Panc1 (cell line): Measurements from ENCODE around the gene BLNK. TPM values are rescaled to one million over a fixed set of nuclear protein-coding genes. Genes with fewer than 3 reads are reported as not detected.

Source experiments
- ATAC-seq: fragments of 200-7000 bp; cut with Tn5 transposase; 2 replicates; pipeline ENCODE4 v1.9.1; 2020; ENCODE audit warnings: mild to moderate bottlenecking, moderate library complexity
- BruUV-seq: library from RNA; stranded (reverse); fragments of 400-500 nt; replicated peaks from 2 replicates; lab custom pipeline; 2021; lab: Mats Ljungman, UMichigan
- CTCF ChIA-PET: fragments of 300-600 bp; sonication (Branson Sonifier 250); formaldehyde crosslinking; loops from one replicate; lab custom pipeline; 2022; ENCODE audit warnings: antibody characterized with exemption; lab: Charles Lee
- POLR2A ChIA-PET: fragments of 300-600 bp; sonication (Branson Sonifier 250); formaldehyde crosslinking; loops from one replicate; lab custom pipeline; 2022; ENCODE audit warnings: antibody characterized with exemption; lab: Charles Lee
- DNase-seq: peaks from one replicate; pipeline ENCODE4 v3.0.0-alpha.2; 2010; ENCODE audit warnings: low read depth, low spot score
- H3K27ac ChIP-seq: 2 replicates; pipeline ENCODE4 v1.5.1; 2011; ENCODE audit warnings: mild to moderate bottlenecking, low read length, inconsistent platforms
- H3K27me3 ChIP-seq: fragments of 200-500 bp; sonication (Bioruptor generic); 2 replicates; pipeline ENCODE4 v1.6.0; 2014; ENCODE audit warnings: low read length, inconsistent platforms; ENCODE audit not compliant: control insufficient read depth, insufficient read depth
- H3K36me3 ChIP-seq: fragments of 200-500 bp; sonication (Bioruptor generic); 2 replicates; pipeline ENCODE4 v1.5.1; 2014; ENCODE audit warnings: inconsistent platforms, mild to moderate bottlenecking, low read length, moderate library complexity; ENCODE audit not compliant: control insufficient read depth, insufficient read depth
- H3K4me1 ChIP-seq: 2 replicates; pipeline ENCODE4 v1.5.1; 2011; ENCODE audit warnings: inconsistent platforms, mild to moderate bottlenecking, low read length, moderate library complexity; ENCODE audit not compliant: control insufficient read depth, insufficient read depth
- H3K4me3 ChIP-seq, 2 experiments: 2 replicates each; pipeline ENCODE4 v1.5.1; 2011 to 2012; ENCODE audit warnings: low read depth in 2 of 2, low read length in 2 of 2, mild to moderate bottlenecking in 2 of 2, inconsistent platforms in 1 of 2, moderate library complexity in 1 of 2
- H3K9me3 ChIP-seq: fragments of 200-500 bp; sonication (Bioruptor generic); 2 replicates; pipeline ENCODE4 v1.5.1; 2014; ENCODE audit warnings: low read depth, mild to moderate bottlenecking, inconsistent platforms, low read length, moderate library complexity; ENCODE audit not compliant: control insufficient read depth, insufficient read depth
- CTCF ChIP-seq: fragments of 450-650 bp; IDR thresholded peaks from 2 replicates; pipeline ENCODE4 v1.5.1; 2017; ENCODE audit warnings: mild to moderate bottlenecking
- POLR2AphosphoS5 ChIP-seq: IDR thresholded peaks from 2 replicates; pipeline ENCODE4 v1.6.1; 2012; ENCODE audit warnings: mild to moderate bottlenecking, low read depth, low read length, moderate library complexity
- SIN3A ChIP-seq: IDR thresholded peaks from 2 replicates; pipeline ENCODE4 v1.6.1; 2012; ENCODE audit warnings: low read depth, mild to moderate bottlenecking, low read length, moderate library complexity, borderline replicate concordance; ENCODE audit not compliant: insufficient read depth
- TCF7L2 ChIP-seq: IDR thresholded peaks from 2 replicates; pipeline ENCODE4 v1.6.1; 2011; ENCODE audit warnings: mild to moderate bottlenecking, low read depth, low read length, inconsistent platforms
- in situ Hi-C: cut with HindIII; loops from 2 replicates; pipeline ENCODE4 v1.10.0; 2016; ENCODE audit warnings: low sequenced_read_pairs, low pct_unique_long_range_greater_than_20kb
- intact Hi-C: fragments of 100-400 bp; cut with micrococcal nuclease; formaldehyde crosslinking; loops from one replicate; pipeline ENCODE4 v1.10.0; 2022; ENCODE audit not compliant: unreplicated experiment
- total RNA-seq: library from RNA; stranded (reverse); gene quantifications from one replicate; pipeline ENCODE4 v1.2.1, GENCODE V29; 2021; ENCODE audit not compliant: unreplicated experiment
- TF ChIP-seq, protein P1 (sequence below), 2 experiments: IDR thresholded peaks; 2 replicates each; pipeline ENCODE4 v1.6.1; 2011 to 2012; ENCODE audit warnings: low read depth in 2 of 2, control low read depth in 1 of 2, low read length in 1 of 2, mild to moderate bottlenecking in 1 of 2, moderate library complexity in 1 of 2; ENCODE audit not compliant: insufficient read depth in 1 of 2

Gene BLNK
- total RNA-seq, 1 experiment from 2014 or later, result 0.10 TPM

GRCh38 chr10:96225119-96225518, 46.2 kb downstream of the BLNK start:
- DNase-seq (no peak), ATAC-seq (no peak)
- Histone ChIP-seq H3K4me3 (no peak overlapping the region), H3K9me3 (no peaks in the 10 kb centered on the region), H3K4me1 (no peaks in the 10 kb centered on the region), H3K36me3 (no peaks in the 10 kb centered on the region), H3K27me3 (peaks cover 2% of the 10 kb centered on the region; the same call in 1 of the 2 replicates), H3K27ac (no peak overlapping the region)
- intact Hi-C loops (no loop called here), in situ Hi-C loops (no loop called here)
- no TSS peak for BruUV-seq
- TF ChIP-seq TCF7L2 (no peak), POLR2AphosphoS5 (no peak), CTCF (no peak), SIN3A (no peak)
- TF ChIP-seq, protein P1, sequence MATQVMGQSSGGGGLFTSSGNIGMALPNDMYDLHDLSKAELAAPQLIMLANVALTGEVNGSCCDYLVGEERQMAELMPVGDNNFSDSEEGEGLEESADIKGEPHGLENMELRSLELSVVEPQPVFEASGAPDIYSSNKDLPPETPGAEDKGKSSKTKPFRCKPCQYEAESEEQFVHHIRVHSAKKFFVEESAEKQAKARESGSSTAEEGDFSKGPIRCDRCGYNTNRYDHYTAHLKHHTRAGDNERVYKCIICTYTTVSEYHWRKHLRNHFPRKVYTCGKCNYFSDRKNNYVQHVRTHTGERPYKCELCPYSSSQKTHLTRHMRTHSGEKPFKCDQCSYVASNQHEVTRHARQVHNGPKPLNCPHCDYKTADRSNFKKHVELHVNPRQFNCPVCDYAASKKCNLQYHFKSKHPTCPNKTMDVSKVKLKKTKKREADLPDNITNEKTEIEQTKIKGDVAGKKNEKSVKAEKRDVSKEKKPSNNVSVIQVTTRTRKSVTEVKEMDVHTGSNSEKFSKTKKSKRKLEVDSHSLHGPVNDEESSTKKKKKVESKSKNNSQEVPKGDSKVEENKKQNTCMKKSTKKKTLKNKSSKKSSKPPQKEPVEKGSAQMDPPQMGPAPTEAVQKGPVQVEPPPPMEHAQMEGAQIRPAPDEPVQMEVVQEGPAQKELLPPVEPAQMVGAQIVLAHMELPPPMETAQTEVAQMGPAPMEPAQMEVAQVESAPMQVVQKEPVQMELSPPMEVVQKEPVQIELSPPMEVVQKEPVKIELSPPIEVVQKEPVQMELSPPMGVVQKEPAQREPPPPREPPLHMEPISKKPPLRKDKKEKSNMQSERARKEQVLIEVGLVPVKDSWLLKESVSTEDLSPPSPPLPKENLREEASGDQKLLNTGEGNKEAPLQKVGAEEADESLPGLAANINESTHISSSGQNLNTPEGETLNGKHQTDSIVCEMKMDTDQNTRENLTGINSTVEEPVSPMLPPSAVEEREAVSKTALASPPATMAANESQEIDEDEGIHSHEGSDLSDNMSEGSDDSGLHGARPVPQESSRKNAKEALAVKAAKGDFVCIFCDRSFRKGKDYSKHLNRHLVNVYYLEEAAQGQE (IDR thresholded peaks at IDR 0.05; ENCODE audit: insufficient read depth in 1 of 2, low read depth in 2 of 2, low read length in 1 of 2), result no peak
- POLR2A ChIA-PET, result no interaction called here
- CTCF ChIA-PET, result no interaction called here

- H3K27me3 ChIP-seq, result peaks cover 2% of the 10 kb centered on the region; the same call in 1 of the 2 replicates
- DNase-seq, result no peak
- CTCF ChIA-PET, result no interaction called here
- no peak overlapping the region for H3K4me3 ChIP-seq
- H3K27ac ChIP-seq, result no peak overlapping the region
- no peaks in the 10 kb centered on the region for H3K36me3 ChIP-seq
- no peak for ATAC-seq
- TF ChIP-seq POLR2AphosphoS5 (no peak), CTCF (no peak), TCF7L2 (no peak), SIN3A (no peak)
- POLR2A ChIA-PET, result no interaction called here
- in situ Hi-C loops (no loop called here), intact Hi-C loops (no loop called here)
- no peaks in the 10 kb centered on the region for H3K4me1 ChIP-seq
- BruUV-seq, result no TSS peak
- H3K9me3 ChIP-seq, result no peaks in the 10 kb centered on the region
Observed at GRCh38 chr10:96222908-96223307, 48.5 kb downstream of the BLNK start.
